Liver (tissue), 3 donors: Measurements from ENCODE around the gene OSBP2.

Experiments used
- EGR1 ChIP-seq, 2 donors: IDR thresholded peaks; 2 replicates each; pipeline ENCODE4 v1.6.1; 2016 to 2018; ENCODE audit warnings: antibody characterized with exemption in 2 of 2, low read depth in 2 of 2
- FOXA1 ChIP-seq: IDR thresholded peaks from 2 replicates; pipeline ENCODE4 v1.6.1; 2016; ENCODE audit warnings: antibody characterized with exemption
- GABPA ChIP-seq, 2 donors: IDR thresholded peaks in 1 of 2; conservative IDR thresholded peaks in 1 of 2; 2 replicates each; pipeline ENCODE4 v1.6.1; 2016; ENCODE audit warnings: antibody characterized with exemption in 2 of 2, mild to moderate bottlenecking in 1 of 2, moderate library complexity in 1 of 2
- JUND ChIP-seq, 2 donors: IDR thresholded peaks; 2 replicates each; pipeline ENCODE4 v1.6.1; 2016; ENCODE audit warnings: antibody characterized with exemption in 2 of 2
- RAD21 ChIP-seq, 2 donors: IDR thresholded peaks; 2 replicates each; pipeline ENCODE4 v1.6.1; 2016; ENCODE audit warnings: antibody characterized with exemption in 2 of 2, mild to moderate bottlenecking in 2 of 2
- SP1 ChIP-seq: IDR thresholded peaks from 2 replicates; pipeline ENCODE4 v1.6.1; 2018; ENCODE audit warnings: antibody characterized with exemption, mild to moderate bottlenecking
- TAF1 ChIP-seq: conservative IDR thresholded peaks from 2 replicates; pipeline ENCODE4 v1.6.1; 2016; ENCODE audit warnings: antibody characterized with exemption, mild to moderate bottlenecking
- YY1 ChIP-seq: IDR thresholded peaks from 2 replicates; pipeline ENCODE4 v1.6.1; 2016; ENCODE audit warnings: antibody characterized with exemption, mild to moderate bottlenecking
- TF ChIP-seq, protein P1 (sequence below): fragments of 150-350 bp; IDR thresholded peaks from 2 replicates; pipeline ENCODE4 v1.5.1; 2017; ENCODE audit warnings: improper control_type of control experiment, low read depth, low read length; ENCODE audit not compliant: missing input control
- TF ChIP-seq, protein P2 (sequence below): IDR thresholded peaks from 2 replicates; pipeline ENCODE4 v1.6.1; 2016; ENCODE audit warnings: antibody characterized with exemption
- TF ChIP-seq, protein P3 (sequence below): IDR thresholded peaks from 2 replicates; pipeline ENCODE4 v1.6.1; 2016; ENCODE audit warnings: antibody characterized with exemption, mild to moderate bottlenecking
- TF ChIP-seq, protein P4 (sequence below): IDR thresholded peaks from 2 replicates; pipeline ENCODE4 v1.6.1; 2016; ENCODE audit warnings: antibody characterized with exemption
- TF ChIP-seq, protein P5 (sequence below): IDR thresholded peaks from 2 replicates; pipeline ENCODE4 v1.6.1; 2016; ENCODE audit warnings: antibody characterized with exemption
- donor health status: healthy.
- donor health status: healthy.

DNA sequence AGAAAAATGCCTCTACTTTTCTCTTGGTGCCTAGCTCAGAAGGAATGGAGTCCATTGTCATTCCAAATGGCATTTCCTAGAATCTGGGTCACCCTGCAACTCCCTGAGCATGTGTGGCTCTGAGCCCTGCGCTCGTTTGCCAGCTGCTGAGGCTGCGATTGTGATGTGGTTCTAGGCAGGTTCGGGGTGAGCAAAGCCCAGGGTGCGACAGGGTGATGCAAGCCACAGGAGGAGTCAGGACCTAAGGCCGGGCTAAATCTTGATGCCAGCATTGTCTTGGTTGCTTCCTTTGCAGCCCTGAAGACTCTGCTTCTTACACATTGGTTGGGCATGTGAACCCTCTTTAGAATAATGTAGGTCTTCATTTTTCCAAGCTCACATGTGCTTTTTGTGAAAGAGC lies 142.9 kb downstream of the OSBP2 start:
- TF ChIP-seq, protein P1, sequence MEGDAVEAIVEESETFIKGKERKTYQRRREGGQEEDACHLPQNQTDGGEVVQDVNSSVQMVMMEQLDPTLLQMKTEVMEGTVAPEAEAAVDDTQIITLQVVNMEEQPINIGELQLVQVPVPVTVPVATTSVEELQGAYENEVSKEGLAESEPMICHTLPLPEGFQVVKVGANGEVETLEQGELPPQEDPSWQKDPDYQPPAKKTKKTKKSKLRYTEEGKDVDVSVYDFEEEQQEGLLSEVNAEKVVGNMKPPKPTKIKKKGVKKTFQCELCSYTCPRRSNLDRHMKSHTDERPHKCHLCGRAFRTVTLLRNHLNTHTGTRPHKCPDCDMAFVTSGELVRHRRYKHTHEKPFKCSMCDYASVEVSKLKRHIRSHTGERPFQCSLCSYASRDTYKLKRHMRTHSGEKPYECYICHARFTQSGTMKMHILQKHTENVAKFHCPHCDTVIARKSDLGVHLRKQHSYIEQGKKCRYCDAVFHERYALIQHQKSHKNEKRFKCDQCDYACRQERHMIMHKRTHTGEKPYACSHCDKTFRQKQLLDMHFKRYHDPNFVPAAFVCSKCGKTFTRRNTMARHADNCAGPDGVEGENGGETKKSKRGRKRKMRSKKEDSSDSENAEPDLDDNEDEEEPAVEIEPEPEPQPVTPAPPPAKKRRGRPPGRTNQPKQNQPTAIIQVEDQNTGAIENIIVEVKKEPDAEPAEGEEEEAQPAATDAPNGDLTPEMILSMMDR: no peak
- TF ChIP-seq, protein P2, sequence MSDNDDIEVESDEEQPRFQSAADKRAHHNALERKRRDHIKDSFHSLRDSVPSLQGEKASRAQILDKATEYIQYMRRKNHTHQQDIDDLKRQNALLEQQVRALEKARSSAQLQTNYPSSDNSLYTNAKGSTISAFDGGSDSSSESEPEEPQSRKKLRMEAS: no peak
- TF ChIP-seq SP1 (no peak), RAD21 (IDR thresholded peaks at IDR 0.05) (no peak), FOXA1 (no peak), TAF1 (no peak), GABPA (IDR thresholded peaks at IDR 0.05 in 1 of 2, conservative IDR thresholded peaks at IDR 0.05 in 1 of 2) (no peak), JUND (IDR thresholded peaks at IDR 0.05) (no peak), YY1 (no peak), EGR1 (IDR thresholded peaks at IDR 0.05; ENCODE audit: low read depth in 2 of 2) (no peak)
- TF ChIP-seq, protein P3, sequence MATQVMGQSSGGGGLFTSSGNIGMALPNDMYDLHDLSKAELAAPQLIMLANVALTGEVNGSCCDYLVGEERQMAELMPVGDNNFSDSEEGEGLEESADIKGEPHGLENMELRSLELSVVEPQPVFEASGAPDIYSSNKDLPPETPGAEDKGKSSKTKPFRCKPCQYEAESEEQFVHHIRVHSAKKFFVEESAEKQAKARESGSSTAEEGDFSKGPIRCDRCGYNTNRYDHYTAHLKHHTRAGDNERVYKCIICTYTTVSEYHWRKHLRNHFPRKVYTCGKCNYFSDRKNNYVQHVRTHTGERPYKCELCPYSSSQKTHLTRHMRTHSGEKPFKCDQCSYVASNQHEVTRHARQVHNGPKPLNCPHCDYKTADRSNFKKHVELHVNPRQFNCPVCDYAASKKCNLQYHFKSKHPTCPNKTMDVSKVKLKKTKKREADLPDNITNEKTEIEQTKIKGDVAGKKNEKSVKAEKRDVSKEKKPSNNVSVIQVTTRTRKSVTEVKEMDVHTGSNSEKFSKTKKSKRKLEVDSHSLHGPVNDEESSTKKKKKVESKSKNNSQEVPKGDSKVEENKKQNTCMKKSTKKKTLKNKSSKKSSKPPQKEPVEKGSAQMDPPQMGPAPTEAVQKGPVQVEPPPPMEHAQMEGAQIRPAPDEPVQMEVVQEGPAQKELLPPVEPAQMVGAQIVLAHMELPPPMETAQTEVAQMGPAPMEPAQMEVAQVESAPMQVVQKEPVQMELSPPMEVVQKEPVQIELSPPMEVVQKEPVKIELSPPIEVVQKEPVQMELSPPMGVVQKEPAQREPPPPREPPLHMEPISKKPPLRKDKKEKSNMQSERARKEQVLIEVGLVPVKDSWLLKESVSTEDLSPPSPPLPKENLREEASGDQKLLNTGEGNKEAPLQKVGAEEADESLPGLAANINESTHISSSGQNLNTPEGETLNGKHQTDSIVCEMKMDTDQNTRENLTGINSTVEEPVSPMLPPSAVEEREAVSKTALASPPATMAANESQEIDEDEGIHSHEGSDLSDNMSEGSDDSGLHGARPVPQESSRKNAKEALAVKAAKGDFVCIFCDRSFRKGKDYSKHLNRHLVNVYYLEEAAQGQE: no peak
- TF ChIP-seq, protein P4, sequence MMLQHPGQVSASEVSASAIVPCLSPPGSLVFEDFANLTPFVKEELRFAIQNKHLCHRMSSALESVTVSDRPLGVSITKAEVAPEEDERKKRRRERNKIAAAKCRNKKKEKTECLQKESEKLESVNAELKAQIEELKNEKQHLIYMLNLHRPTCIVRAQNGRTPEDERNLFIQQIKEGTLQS: no peak
- TF ChIP-seq, protein P5, sequence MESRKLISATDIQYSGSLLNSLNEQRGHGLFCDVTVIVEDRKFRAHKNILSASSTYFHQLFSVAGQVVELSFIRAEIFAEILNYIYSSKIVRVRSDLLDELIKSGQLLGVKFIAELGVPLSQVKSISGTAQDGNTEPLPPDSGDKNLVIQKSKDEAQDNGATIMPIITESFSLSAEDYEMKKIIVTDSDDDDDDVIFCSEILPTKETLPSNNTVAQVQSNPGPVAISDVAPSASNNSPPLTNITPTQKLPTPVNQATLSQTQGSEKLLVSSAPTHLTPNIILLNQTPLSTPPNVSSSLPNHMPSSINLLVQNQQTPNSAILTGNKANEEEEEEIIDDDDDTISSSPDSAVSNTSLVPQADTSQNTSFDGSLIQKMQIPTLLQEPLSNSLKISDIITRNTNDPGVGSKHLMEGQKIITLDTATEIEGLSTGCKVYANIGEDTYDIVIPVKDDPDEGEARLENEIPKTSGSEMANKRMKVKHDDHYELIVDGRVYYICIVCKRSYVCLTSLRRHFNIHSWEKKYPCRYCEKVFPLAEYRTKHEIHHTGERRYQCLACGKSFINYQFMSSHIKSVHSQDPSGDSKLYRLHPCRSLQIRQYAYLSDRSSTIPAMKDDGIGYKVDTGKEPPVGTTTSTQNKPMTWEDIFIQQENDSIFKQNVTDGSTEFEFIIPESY: no peak
